Epithelial cell of esophagus (primary cell): ENCODE data around the gene FGD1.
"Not testable (repeated sequence)": the region's sequence is repeated elsewhere in the genome, so short reads cannot be mapped to it uniquely, and the experiment has no call there.

Experiments used
- DNase-seq: peaks from one replicate; pipeline ENCODE4 v3.0.0; 2010; ENCODE audit warnings: low read depth
- H3K4me3 ChIP-seq: 2 replicates; pipeline ENCODE4 v1.5.1; 2011; ENCODE audit warnings: mild to moderate bottlenecking, low read length, control low read depth
- CTCF ChIP-seq: IDR thresholded peaks from 2 replicates; pipeline ENCODE4 v1.5.1; 2011; ENCODE audit warnings: low read depth, mild to moderate bottlenecking, low read length, control low read depth, inconsistent platforms; ENCODE audit not compliant: insufficient read depth; ENCODE audit errors: missing control alignments

FGD1 gene

GRCh38 chrX:54509400-54509799 is 13.4 kb upstream of the FGD1 start:
- no peak for TF ChIP-seq CTCF
- no peak overlapping the region for H3K4me3 ChIP-seq
- DNase-seq, result no peak

DNA sequence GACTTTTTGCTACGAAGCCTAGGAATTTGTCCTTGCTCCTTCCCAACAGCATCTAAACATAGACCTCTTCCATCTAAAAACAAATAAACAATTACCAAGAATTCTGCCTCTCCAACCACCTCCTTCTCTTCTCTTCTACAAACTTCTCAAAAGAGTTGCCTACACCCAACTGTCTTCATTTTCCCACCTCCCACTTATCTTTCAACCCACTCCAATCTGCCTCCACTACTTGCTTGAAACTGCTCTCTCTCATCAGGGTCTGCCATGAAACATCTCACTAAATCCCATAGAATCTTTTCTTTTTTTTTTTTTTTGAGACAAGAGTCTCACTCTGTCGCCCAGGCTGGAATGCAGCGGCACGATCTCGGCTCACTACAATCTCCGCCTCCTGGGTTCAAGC is 902 bp upstream of the FGD1 start:
- H3K4me3 ChIP-seq, result no peak overlapping the region
- DNase-seq, result no peak
- TF ChIP-seq CTCF, result no peak

DNA sequence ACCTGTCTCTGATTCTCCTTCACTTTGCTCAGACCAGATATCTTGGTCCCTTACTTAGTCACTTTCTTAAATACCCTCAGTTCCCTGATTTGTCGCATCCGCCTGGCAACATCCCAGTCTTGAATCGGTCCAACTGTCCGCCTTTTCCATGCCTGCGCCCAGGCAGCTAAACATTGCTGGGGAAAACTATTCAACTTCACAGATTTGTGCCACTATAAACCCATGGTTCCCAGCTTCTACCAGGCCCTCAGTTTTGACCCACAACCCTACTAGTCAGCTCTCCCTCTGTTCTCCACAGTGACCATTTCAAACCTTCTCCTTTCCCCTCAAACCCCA is 451 bp upstream of the FGD1 start:
- no peak for DNase-seq
- H3K4me3 ChIP-seq, result peak overlapping the region; percentile 53
- no peak for TF ChIP-seq CTCF

DNA sequence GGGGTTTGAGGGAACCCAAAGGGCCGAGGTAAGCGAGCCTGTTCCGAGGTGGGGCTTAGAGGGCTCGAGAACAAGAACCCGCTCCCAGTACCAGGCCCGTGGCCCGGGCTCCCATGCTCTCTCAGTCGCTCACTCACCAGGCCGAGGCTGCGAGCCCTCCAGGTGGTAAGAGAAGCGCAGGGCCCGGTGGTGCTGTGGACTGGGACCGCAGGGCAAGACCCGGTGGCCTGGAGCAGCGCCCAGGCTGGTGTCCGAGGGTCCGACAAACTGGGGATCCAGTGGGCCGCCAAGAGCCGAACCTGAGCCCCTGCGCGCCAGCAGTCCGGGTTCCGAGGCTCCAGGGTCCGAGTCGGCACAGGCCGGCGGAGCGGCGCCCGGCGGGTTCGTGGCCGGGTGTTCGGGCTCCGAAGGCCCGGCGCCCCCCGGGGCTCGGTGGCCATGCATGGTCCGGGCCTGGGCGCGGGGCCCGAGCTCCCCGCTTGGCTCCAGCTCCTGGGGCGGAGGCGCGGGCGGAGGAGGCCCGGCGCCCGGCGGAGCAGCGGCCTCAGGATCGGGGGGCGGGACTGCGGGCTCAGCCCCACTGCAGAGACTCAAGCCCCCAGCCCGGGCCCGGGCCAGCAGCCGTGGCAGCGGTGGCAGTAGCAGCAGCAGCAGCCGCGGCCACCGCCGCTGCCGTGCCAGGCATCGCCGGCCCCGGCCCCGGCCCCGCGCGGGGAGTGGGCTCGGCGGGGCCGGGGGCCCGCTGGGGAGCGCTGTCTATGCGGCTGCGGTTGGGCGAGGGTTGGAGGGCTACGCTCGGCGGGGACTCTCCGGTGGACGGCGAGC is 833 bp downstream of the FGD1 start:
- no peak for TF ChIP-seq CTCF
- H3K4me3 ChIP-seq, result peak overlapping the region; percentile 53
- peak; percentile 34 for DNase-seq

GRCh38 chrX:54494166-54494988 is 1.7 kb downstream of the FGD1 start:
- peak overlapping the region; percentile 53 for H3K4me3 ChIP-seq
- TF ChIP-seq CTCF, result no peak
- DNase-seq, result no peak

DNA sequence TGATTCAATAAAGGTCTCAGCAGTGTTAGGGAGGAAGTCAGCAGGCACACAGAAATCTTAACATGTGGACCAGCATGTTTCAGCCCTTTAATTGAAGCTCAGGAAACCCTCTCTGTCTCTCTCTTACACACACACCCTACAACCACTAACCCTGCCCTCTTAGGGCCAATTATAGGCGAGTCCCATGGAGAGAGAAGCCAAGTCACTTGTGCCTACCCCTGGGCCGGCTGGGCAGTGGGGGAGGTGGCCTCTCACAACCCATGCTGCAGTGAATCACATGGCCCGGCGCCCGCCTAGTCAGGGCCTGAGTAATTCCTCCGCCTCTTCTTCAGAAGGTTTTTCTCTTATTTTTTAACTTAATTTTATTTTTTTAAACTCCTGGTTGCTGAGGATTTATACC is 3.7 kb downstream of the FGD1 start:
- DNase-seq, result peak; percentile 66
- no peak for TF ChIP-seq CTCF
- no peak overlapping the region for H3K4me3 ChIP-seq

DNA sequence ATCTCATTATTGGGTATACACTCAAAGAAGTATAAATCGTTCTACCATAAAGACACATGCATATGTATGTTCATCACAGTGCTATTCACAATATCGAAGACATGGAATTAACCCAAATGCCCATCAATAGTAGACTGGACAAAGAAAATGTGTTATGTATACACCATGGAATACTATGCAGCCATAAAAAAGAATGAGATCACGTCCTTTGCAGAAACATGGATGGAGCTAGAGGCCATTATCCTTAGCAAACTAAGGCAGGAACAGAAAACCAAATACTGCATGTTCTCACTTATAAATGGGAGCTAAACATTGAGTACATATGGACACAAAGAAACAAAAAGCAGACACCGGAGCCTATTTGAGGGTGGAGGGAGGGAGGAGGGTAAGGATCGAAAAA is 6.2 kb downstream of the FGD1 start:
- not testable (repeated sequence) for DNase-seq, H3K4me3 ChIP-seq
